T-cell (primary cell): ENCODE data around the gene NUP42. TPM values are rescaled to one million over a fixed set of nuclear protein-coding genes. Genes with fewer than 3 reads are reported as not detected.
"Not testable (repeated sequence)": the region's sequence is repeated elsewhere in the genome, so short reads cannot be mapped to it uniquely, and the experiment has no call there.

Experiments
- ATAC-seq, 4 experiments: fragments of 200-7000 bp in 3 of 4; fragments of 150-1000 bp in 1 of 4; cut with Tn5 transposase; replicated peaks in 1 of 4; 1 replicate in 3 of 4; 2 replicates in 1 of 4; pipeline ENCODE4 v1.10.0; 2021; ENCODE audit warnings: moderate library complexity in 3 of 4, mild to moderate bottlenecking in 2 of 4, moderate number of reproducible peaks in 1 of 4
- CTCF ChIA-PET, 2 donors: fragments of 300-600 bp; sonication (Branson Sonifier 250); formaldehyde crosslinking; loops; one replicate each; lab custom pipeline; 2022; ENCODE audit warnings: antibody characterized with exemption in 2 of 2; lab: Charles Lee
- POLR2A ChIA-PET, 2 donors: fragments of 300-600 bp; sonication (Branson Sonifier 250); formaldehyde crosslinking; loops; one replicate each; lab custom pipeline; 2022; ENCODE audit warnings: antibody characterized with exemption in 2 of 2; lab: Charles Lee
- DNase-seq, 35 experiments: peaks; one replicate each; pipeline versions ENCODE4 v3.0.0 to v3.0.0-alpha.2; 2013 to 2023
- H3K27ac ChIP-seq: one replicate; pipeline ENCODE4 v1.5.1; 2013; ENCODE audit warnings: low read length
- H3K27me3 ChIP-seq, 2 experiments: replicated peaks in 1 of 2; 1 replicate in 1 of 2; 2 replicates in 1 of 2; pipeline versions ENCODE4 v1.6.1 to v1.7.0; 2013; ENCODE audit warnings: low read length in 1 of 2, mixed read lengths in 1 of 2; ENCODE audit not compliant: control insufficient read depth in 2 of 2, insufficient read depth in 2 of 2; ENCODE audit errors: extremely low read depth in 1 of 2
- H3K36me3 ChIP-seq, 2 donors: 1 replicate in 1 of 2; 2 replicates in 1 of 2; pipeline versions ENCODE4 v1.6.1 to v1.7.0; 2013; ENCODE audit warnings: low read length in 1 of 2; ENCODE audit not compliant: control insufficient read depth in 2 of 2, insufficient read depth in 1 of 2; ENCODE audit errors: extremely low read depth in 1 of 2
- H3K4me1 ChIP-seq, 2 experiments: 1 replicate in 1 of 2; 2 replicates in 1 of 2; pipeline versions ENCODE4 v1.6.1 to v1.7.0; 2013; ENCODE audit warnings: low read length in 2 of 2, mixed read lengths in 1 of 2; ENCODE audit not compliant: insufficient read depth in 2 of 2, control insufficient read depth in 1 of 2; ENCODE audit errors: extremely low read depth in 1 of 2
- H3K4me3 ChIP-seq, 2 donors: 1 replicate in 1 of 2; 2 replicates in 1 of 2; pipeline versions ENCODE4 v1.5.1 to v1.7.0; 2013; ENCODE audit warnings: mild to moderate bottlenecking in 2 of 2, low read length in 1 of 2, moderate library complexity in 1 of 2; ENCODE audit not compliant: control insufficient read depth in 1 of 2; ENCODE audit errors: extremely low read depth in 1 of 2
- H3K9me3 ChIP-seq: 2 replicates; pipeline ENCODE4 v1.7.0; 2013
- H3K27ac Mint-ChIP-seq, 2 donors: one replicate each; pipeline ENCODE4 v1.8.0; 2020 to 2021; ENCODE audit warnings: mild to moderate bottlenecking in 2 of 2, mixed read lengths in 2 of 2
- H3K27me3 Mint-ChIP-seq, 2 donors: one replicate each; pipeline ENCODE4 v1.8.0; 2021 to 2022; ENCODE audit warnings: mixed read lengths in 2 of 2
- H3K36me3 Mint-ChIP-seq: one replicate; pipeline ENCODE4 v1.8.0; 2021; ENCODE audit warnings: mixed read lengths
- H3K4me1 Mint-ChIP-seq, 3 donors: one replicate each; pipeline ENCODE4 v1.8.0; 2020 to 2022; ENCODE audit warnings: mixed read lengths in 3 of 3, mild to moderate bottlenecking in 1 of 3
- H3K4me3 Mint-ChIP-seq, 3 donors: one replicate each; pipeline ENCODE4 v1.8.0; 2020 to 2022; ENCODE audit warnings: mild to moderate bottlenecking in 3 of 3, mixed read lengths in 3 of 3, moderate library complexity in 3 of 3
- H3K9me3 Mint-ChIP-seq, 3 donors: one replicate each; pipeline ENCODE4 v1.8.0; 2020 to 2022; ENCODE audit warnings: mixed read lengths in 3 of 3
- WGBS: methylation state at CpG from one replicate; pipeline ENCODE4 v1.1.5; 2013; ENCODE audit warnings: missing lambda C conversion rate; ENCODE audit not compliant: insufficient coverage; 5-methylcytosine and 5-hydroxymethylcytosine counted together
- total RNA-seq, 35 experiments: library from RNA in 6 of 35; stranded (reverse) in 6 of 35; fragments of 120-200 nt in 1 of 35; gene quantifications; one replicate each; pipeline versions ENCODE4 v1.2.1 to v1.2.4 and lab custom pipeline; 2013 to 2026

NUP42 gene
- total RNA-seq, 5 donors from 2014 or later (not counting 1 experiment from before 2014, with no cell fraction given): 17.5 to 38.9 (median 31.9) TPM

DNA sequence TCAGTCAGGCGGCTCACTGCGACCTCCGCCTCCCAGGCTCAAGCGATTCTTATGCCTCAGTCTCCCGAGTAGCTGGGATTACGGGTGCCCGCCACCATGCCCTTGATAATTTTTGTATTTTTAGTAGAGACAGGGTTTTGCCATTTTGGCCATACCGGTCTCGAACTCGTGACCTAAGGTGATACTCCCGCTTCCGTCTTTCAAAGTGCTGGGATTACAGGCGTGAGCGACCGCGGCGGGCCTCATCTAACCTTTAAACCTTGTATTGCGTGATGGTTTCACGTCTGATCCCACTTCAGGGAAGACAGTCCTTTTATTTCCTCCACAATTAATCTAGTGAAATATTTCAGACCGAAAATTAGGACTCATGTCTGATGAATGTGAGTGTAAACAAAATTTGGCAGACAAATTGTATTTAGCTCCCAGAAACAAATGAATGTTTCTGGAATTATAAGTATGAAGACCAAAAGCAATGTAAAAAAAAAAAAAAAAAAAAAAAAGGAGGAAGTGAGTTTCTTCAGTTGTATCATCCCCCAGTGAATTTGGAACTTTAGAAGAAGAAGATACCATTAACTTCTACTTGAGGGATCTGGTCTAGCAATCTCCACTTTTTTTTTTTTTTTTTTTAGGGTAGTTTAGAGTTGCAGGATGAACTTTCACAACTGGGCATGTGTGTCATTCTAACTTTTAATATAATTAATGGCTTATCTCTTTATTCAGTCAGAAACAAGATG lies 1.6 kb downstream of the NUP42 start:
- Histone ChIP-seq H3K36me3 (peaks cover 0 to 12% of the 10 kb centered on the region in 2 donors), H3K4me3 (peak overlapping the region in 1 of 2 donors; percentile 72), H3K27ac (no peak overlapping the region), H3K4me1 (peaks cover 14 to 20% of the 10 kb centered on the region in 2 experiments), H3K27me3 (no peaks in the 10 kb centered on the region), H3K9me3 (no peaks in the 10 kb centered on the region)
- CTCF ChIA-PET: interaction anchor here (0.6 to 3.3 kb wide), 6 partner anchors 20 to 1306 kb away, joined by 3 to 21 read pairs (median 4); no protein-coding TSS in a partner anchor
- H3K4me3 Mint-ChIP-seq: peak overlapping the region; percentile 93 to 98 (median 95)
- ATAC-seq: no peak
- no peaks in the 10 kb centered on the region for H3K9me3 Mint-ChIP-seq
- H3K27ac Mint-ChIP-seq: peak overlapping the region in 1 of 2 donors; percentile 34
- H3K4me1 Mint-ChIP-seq: peaks cover 40 to 50% (median 40%) of the 10 kb centered on the region in 3 donors
- no peak for DNase-seq
- no peaks in the 10 kb centered on the region for H3K27me3 Mint-ChIP-seq
- POLR2A ChIA-PET: interaction anchor here in 1 of 2 donors (0.5 to 0.7 kb wide), 2 partner anchors 35 to 1317 kb away, joined by 3 to 6 read pairs; no protein-coding TSS in a partner anchor
- WGBS: 92% methylated on average over 14 of the region's 20 CpGs
- H3K36me3 Mint-ChIP-seq: peaks cover 9% of the 10 kb centered on the region

- Histone ChIP-seq H3K27me3 (no peaks in the 10 kb centered on the region), H3K4me3 (no peak overlapping the region), H3K4me1 (peaks cover 14 to 20% of the 10 kb centered on the region in 2 experiments), H3K27ac (no peak overlapping the region), H3K9me3 (no peaks in the 10 kb centered on the region), H3K36me3 (peaks cover 2 to 21% of the 10 kb centered on the region in 2 donors)
- WGBS: no CpG with 5 or more reads among the region's 1 CpG
- no peaks in the 10 kb centered on the region for H3K27me3 Mint-ChIP-seq
- H3K4me1 Mint-ChIP-seq: peaks cover 40 to 50% (median 42%) of the 10 kb centered on the region in 3 donors
- ChIA-PET POLR2A (interaction anchor here in 1 of 2 donors (0.6 to 0.9 kb wide), 2 partner anchors 11 to 78 kb away, joined by 3 to 4 read pairs; no protein-coding TSS in a partner anchor), CTCF (interaction anchor here in 1 of 2 donors (1.0 kb wide), 1 partner anchor 78 kb away, joined by 4 read pairs; no protein-coding TSS in a partner anchor)
- DNase-seq (no peak), ATAC-seq (no peak)
- peaks cover 11% of the 10 kb centered on the region for H3K36me3 Mint-ChIP-seq
- peak overlapping the region; percentile 37 to 93 (median 39) for H3K4me3 Mint-ChIP-seq
- no peaks in the 10 kb centered on the region for H3K9me3 Mint-ChIP-seq
- no peak overlapping the region for H3K27ac Mint-ChIP-seq
Measured at GRCh38 chr7:23184291-23184690, 2.4 kb downstream of the NUP42 start.

DNA sequence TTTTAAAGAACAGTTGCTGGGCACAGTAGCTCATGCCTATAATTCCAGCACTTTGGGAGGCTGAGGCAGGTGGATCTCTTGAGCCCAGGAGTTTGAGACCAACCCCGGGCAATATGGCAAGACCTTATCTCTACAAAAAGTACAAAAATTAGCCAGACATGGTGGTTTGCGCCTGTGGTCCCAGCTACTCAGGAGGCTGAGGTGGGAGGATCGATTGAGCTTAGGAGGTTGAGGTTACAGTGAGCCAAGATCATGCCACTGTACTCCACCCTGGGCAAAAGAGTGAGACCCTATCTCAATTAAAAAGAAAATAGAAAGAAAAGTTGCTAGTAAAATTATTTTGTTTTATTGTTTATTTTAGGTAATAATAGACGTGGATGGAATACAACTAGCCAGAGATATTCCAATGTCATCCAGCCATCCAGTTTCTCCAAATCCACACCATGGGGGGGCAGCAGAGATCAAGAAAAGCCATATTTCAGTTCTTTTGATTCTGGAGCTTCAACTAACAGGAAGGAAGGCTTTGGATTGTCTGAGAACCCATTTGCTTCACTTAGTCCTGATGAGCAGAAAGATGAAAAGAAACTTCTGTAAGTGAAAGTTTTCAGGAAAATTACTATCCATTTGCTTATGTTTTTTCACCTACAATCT lies 3.0 kb downstream of the NUP42 start:
- Histone ChIP-seq H3K9me3 (no peaks in the 10 kb centered on the region), H3K27ac (no peak overlapping the region), H3K4me1 (peaks cover 14 to 20% of the 10 kb centered on the region in 2 experiments), H3K4me3 (no peak overlapping the region), H3K27me3 (no peaks in the 10 kb centered on the region), H3K36me3 (peaks cover 4 to 23% of the 10 kb centered on the region in 2 donors)
- no peak overlapping the region for H3K4me3 Mint-ChIP-seq
- H3K36me3 Mint-ChIP-seq: peaks cover 13% of the 10 kb centered on the region
- H3K4me1 Mint-ChIP-seq: peaks cover 40 to 50% (median 42%) of the 10 kb centered on the region in 3 donors
- WGBS: no CpG with 5 or more reads among the region's 4 CpGs
- H3K9me3 Mint-ChIP-seq: no peaks in the 10 kb centered on the region
- ATAC-seq: no peak
- peak in 1 of 35 experiments; percentile 21 for DNase-seq
- H3K27ac Mint-ChIP-seq: no peak overlapping the region
- CTCF ChIA-PET: interaction anchor here in 1 of 2 donors (1.0 kb wide), 1 partner anchor 78 kb away, joined by 4 read pairs; no protein-coding TSS in a partner anchor
- no peaks in the 10 kb centered on the region for H3K27me3 Mint-ChIP-seq
- POLR2A ChIA-PET: interaction anchor here in 1 of 2 donors (0.6 to 0.9 kb wide), 3 partner anchors 11 to 1482 kb away, joined by 3 to 4 read pairs (median 3); no protein-coding TSS in a partner anchor

- Mint-ChIP-seq H3K27ac (no peak overlapping the region), H3K27me3 (no peaks in the 10 kb centered on the region), H3K9me3 (no peaks in the 10 kb centered on the region), H3K4me1 (peaks cover 35 to 49% (median 37%) of the 10 kb centered on the region in 3 donors), H3K36me3 (peaks cover 17% of the 10 kb centered on the region), H3K4me3 (no peak overlapping the region)
- H3K9me3 ChIP-seq: no peaks in the 10 kb centered on the region
- H3K4me1 ChIP-seq: peaks cover 14 to 19% of the 10 kb centered on the region in 2 experiments
- H3K4me3 ChIP-seq: no peak overlapping the region
- WGBS: no CpG with 5 or more reads among the region's 1 CpG
- H3K27me3 ChIP-seq: no peaks in the 10 kb centered on the region
- peaks cover 4 to 30% of the 10 kb centered on the region in 2 donors for H3K36me3 ChIP-seq
- no peak overlapping the region for H3K27ac ChIP-seq
- no peak for DNase-seq
- no peak for ATAC-seq
- ChIA-PET POLR2A (no interaction called here), CTCF (no interaction called here)
Measured at GRCh38 chr7:23185980-23186379, 4.1 kb downstream of the NUP42 start.

DNA sequence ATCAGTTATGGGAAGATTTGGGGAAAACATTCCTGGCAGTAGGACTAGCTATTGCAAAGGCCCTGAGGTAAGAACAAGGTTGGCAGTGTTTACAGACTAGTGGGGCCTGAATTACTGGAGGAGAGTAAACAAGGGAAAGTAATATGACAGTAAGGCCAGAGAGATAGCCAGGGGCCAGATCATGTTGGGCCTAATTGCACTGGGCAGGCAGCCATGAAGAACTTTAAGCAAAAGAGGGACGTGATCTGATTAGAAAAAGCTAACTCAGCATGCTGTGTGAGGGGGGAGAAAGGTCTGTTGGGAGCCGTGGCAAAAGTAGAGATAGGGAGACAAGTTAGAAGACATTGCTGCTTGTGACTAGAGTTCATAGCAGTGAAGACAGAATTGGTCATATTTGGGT lies 9.2 kb downstream of the NUP42 start:
- WGBS: 100% methylated on average over 2 of the region's 2 CpGs
- Mint-ChIP-seq H3K4me1 (peaks cover 4 to 10% (median 6%) of the 10 kb centered on the region in 3 donors), H3K4me3 (no peak overlapping the region), H3K27ac (no peak overlapping the region), H3K27me3 (no peaks in the 10 kb centered on the region), H3K36me3 (peaks cover 30% of the 10 kb centered on the region), H3K9me3 (no peaks in the 10 kb centered on the region)
- POLR2A ChIA-PET: no interaction called here
- H3K27me3 ChIP-seq: no peaks in the 10 kb centered on the region
- H3K27ac ChIP-seq: no peak overlapping the region
- no peaks in the 10 kb centered on the region for H3K9me3 ChIP-seq
- DNase-seq (no peak), ATAC-seq (no peak)
- H3K36me3 ChIP-seq: peaks cover 9 to 44% of the 10 kb centered on the region in 2 donors
- no peak overlapping the region for H3K4me3 ChIP-seq
- H3K4me1 ChIP-seq: no peaks in the 10 kb centered on the region
- CTCF ChIA-PET: no interaction called here

DNA sequence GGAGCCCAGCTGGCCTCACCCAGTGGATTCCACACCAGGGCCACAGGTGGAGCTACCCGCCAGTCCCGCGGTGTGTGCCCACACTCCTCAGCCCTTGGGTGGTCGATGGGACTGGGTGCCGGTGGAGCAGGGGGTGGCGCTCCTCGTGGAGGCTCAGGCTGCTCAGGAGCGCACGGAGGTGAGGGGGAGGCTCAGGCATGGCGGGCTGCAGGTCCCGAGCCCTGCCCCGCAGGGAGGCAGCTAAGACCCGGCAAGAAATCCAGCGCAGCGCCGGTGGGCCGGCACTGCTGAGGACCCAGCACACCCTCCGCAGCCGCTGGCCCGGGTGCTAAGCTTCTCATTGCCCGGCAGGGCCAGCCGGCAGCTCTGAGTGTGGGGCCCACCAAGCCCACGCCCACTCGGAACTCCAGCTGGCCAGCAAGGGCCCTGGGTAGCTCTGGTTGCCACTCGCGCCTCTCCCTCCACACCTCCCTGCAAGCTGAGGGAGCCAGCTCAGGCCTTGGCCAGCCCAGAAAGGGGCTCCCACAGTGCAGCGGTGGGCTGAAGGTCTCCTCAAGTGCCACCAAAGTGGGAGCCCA lies 11.9 kb downstream of the NUP42 start:
- ChIA-PET POLR2A (interaction anchor here in 1 of 2 donors (0.6 kb wide), 1 partner anchor 1872 kb away, joined by 3 read pairs; no protein-coding TSS in a partner anchor), CTCF (interaction anchor here (0.5 to 0.6 kb wide), 3 partner anchors 174 to 302 kb away, joined by 3 to 7 read pairs (median 3); no protein-coding TSS in a partner anchor)
- not testable (repeated sequence) for DNase-seq, H3K27me3 Mint-ChIP-seq, H3K4me3 ChIP-seq, H3K4me1 Mint-ChIP-seq, H3K27me3 ChIP-seq, H3K27ac Mint-ChIP-seq, H3K27ac ChIP-seq, H3K9me3 ChIP-seq, ATAC-seq, H3K4me3 Mint-ChIP-seq, H3K9me3 Mint-ChIP-seq, H3K4me1 ChIP-seq
- peaks cover 9 to 42% of the 10 kb centered on the region in 2 donors for H3K36me3 ChIP-seq
- H3K36me3 Mint-ChIP-seq: peaks cover 38% of the 10 kb centered on the region
- WGBS: 98% methylated on average over 22 of the region's 27 CpGs
